GM12891 (cell line): ENCODE data around the gene ARSG.

Source experiments
- POLR2A ChIP-seq: IDR thresholded peaks from 2 replicates; pipeline ENCODE4 v1.6.1; 2011; ENCODE audit warnings: low read depth, low read length, control low read depth
- POLR2AphosphoS5 ChIP-seq: IDR thresholded peaks from 2 replicates; pipeline ENCODE4 v1.6.1; 2011; ENCODE audit warnings: low read depth, low read length, control low read depth
- POU2F2 ChIP-seq: IDR thresholded peaks from 2 replicates; pipeline ENCODE4 v1.6.1; 2011; ENCODE audit warnings: low read depth, mild to moderate bottlenecking, control low read depth, low read length, moderate library complexity
- TAF1 ChIP-seq: IDR thresholded peaks from 2 replicates; pipeline ENCODE4 v1.6.1; 2011; ENCODE audit warnings: low read depth, low read length, control low read depth

GRCh38 chr17:68417317-68417716, 126.0 kb downstream of the ARSG start:
- no peak for TF ChIP-seq POLR2AphosphoS5
- no peak for TF ChIP-seq TAF1
- TF ChIP-seq POLR2A = no peak
- TF ChIP-seq POU2F2 = no peak
